Hair follicle dermal papilla cell (primary cell): ENCODE results near the gene HHAT. TPM values are rescaled to one million over a fixed set of nuclear protein-coding genes. Genes with fewer than 3 reads are reported as not detected.

Experiments used
- small RNA-seq: library from RNA; depleted of rRNA; stranded (forward); fragments of <200 nt; gene quantifications from one replicate; pipeline ENCODE3, GENCODE V24; 2012
- total RNA-seq: library from RNA; depleted of rRNA; stranded (reverse); fragments of >200 nt; gene quantifications from 2 replicates; pipeline ENCODE4 v1.2.3, GENCODE V29; 2012

Gene HHAT
- total RNA-seq = 7.8 and 8.1 TPM in 2 replicates

DNA sequence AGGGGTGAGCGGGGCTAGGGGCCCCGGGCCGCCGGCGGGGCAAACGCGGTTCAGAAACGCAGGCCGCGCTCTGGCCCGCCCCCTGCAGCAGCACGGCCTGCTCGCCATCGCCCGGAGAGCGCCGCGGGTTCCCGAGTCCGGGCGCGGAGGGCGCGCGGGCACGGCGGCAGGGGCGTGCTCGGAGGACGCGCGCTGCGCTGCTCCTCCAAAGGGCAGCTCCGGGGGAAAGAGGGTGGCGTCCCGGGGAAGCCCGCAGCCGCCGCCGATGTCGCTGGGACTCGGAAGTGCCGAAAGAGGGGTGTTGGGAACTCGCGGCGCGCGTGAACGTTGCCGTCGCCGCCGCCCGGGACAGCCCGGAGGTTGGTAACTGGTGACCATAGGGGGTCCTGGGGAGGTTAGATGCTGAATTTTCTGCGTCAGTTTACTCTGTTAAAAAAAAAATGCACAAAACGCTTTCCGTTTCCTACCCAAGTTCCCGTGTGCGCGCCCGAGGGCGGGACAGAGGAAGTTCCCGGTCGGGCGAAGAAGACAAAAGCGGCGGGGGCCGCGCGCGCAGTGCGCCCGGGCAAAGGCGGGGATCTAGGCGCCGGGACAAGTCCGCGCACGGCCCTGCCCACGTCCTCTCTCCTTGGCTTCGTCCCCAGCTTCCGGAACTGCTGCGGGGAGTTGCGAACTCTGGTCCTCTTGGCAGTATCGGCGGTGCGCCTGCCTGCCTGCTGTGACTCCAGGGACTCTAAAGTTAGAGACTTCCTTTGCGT, at the start of gene HHAT:
Gene HHAT, plus strand, starts transcription at position 157 of the 758 bp plus-strand sequence. CDS start 20,074 bp downstream, outside the sequence.

Small RNAs within 50 kb of the gene (small RNA-seq; reads per million reads assigned to genes)
- gene RNU5A-8P = 196 reads per million, percentile 99 among the genes with 10 or more reads in this experiment

Other genes starting within 250 kb of the HHAT start
- 13.0 and 25.7 TPM in 2 replicates for gene SERTAD4, start 96.1 kb upstream of the HHAT start, total RNA-seq